ENCODE results near the gene PSD4.

The PSD4 gene

DNA sequence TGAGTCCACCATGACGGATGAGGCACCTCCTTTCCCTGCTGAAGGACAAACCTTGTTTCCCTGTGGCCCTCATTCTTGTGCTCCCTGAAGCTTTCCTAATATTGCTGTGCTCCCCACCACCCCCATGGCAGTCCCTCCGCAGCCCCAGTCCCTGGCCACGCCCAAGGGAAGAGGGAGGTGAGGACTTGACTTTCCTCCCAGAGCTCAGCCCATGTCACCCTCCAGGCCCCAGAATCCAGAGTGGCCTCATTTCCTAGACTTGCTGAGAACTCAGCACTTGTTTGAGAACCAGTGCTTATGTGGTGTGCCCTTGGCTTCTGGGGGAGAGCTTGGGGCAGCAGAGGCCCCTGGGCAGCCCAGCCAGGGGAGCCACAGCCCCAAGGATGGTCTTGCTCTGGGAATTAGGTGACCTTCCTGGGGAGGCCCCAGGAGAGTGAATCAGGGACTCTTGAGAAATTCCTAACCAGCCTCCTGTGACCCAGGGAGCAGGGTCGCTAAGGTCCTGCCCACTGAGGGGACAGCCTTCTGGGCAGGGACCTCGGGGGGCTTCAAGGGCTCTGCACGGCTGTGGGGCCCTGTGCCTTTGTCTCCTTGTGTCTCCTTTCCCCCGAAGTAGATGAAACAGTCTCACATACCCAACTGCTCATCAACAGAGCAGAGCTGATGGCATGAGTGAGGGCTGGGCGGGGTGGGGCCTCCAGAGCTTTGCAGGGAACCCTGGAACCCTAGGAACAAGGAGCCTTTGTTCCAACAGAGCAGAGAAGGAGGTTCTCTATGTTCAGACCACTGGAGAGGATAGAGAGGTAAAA, 27.9 kb downstream of the PSD4 start:
- H3K27ac ChIP-seq (ENCODE audit: low read depth, low read length, severe bottlenecking) = no peak overlapping the region
- no peaks in the 10 kb centered on the region for H3K36me3 ChIP-seq (ENCODE audit: control insufficient read depth, insufficient read depth, low read length)
- H3K4me3 ChIP-seq (ENCODE audit: extremely low read depth, insufficient read depth, low read length, poor library complexity, severe bottlenecking) = no peak overlapping the region
- H3K4me1 ChIP-seq (ENCODE audit: control insufficient read depth, insufficient read depth, low read length, poor library complexity, severe bottlenecking) = no peaks in the 10 kb centered on the region
- H3K9me3 ChIP-seq (ENCODE audit: control insufficient read depth, low read length) = no peaks in the 10 kb centered on the region
- WGBS, 2 experiments (ENCODE audit: insufficient coverage in 2 of 2) = 92 to 93% methylated on average over 5 to 7 of the region's 8 CpGs

DNA sequence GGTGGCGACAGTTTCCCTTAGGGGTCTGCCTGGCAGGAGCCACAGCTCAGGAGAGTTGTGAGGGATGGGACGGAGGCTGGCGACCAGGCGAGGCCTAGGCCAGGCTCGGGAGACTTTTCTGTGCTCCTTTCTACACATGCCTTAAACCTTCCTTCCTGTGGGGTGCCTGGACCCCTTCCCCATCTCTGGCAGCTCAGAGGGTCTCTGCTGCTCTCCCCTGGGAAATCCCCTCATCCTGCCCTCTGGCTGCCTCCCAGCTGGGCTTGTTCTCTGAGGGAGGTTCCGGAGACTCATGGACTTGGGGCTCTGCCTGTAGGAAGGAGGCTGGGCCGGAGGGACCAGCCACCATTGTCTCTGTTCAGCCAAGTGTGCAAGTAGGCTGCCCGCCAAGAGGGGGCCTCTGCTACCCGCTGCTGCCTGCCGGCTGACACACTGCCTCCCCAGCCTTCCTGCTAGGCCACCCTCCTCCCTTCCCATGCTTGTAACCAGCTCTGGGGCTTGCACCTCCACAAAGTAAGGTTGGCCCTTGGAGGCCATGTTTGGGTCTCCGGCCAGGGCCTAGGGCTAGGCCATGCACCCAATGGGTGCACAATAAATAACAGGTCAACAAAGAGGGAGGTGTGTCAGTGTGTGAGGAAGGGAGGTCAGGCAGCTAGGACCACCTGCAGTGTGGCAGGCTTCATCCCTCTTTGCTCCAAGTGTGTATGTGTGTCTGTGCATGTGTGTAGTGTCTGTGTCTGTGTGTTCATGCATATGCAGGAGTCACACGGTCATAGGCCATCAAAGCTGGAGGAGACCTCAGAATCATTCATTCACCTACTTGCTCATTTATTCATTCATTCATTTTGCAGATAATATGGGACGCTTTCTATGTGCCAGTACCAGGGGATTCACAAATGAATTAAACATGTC, 28.8 kb downstream of the PSD4 start:
- Histone ChIP-seq H3K4me1 (ENCODE audit: control insufficient read depth, insufficient read depth, low read length, poor library complexity, severe bottlenecking) (no peaks in the 10 kb centered on the region), H3K9me3 (ENCODE audit: control insufficient read depth, low read length) (no peaks in the 10 kb centered on the region), H3K36me3 (ENCODE audit: control insufficient read depth, insufficient read depth, low read length) (no peaks in the 10 kb centered on the region), H3K27ac (ENCODE audit: low read depth, low read length, severe bottlenecking) (no peak overlapping the region), H3K4me3 (ENCODE audit: extremely low read depth, insufficient read depth, low read length, poor library complexity, severe bottlenecking) (no peak overlapping the region)
- 81 to 90% methylated on average over 9 to 13 of the region's 13 CpGs for WGBS, 2 experiments (ENCODE audit: insufficient coverage in 2 of 2)

DNA sequence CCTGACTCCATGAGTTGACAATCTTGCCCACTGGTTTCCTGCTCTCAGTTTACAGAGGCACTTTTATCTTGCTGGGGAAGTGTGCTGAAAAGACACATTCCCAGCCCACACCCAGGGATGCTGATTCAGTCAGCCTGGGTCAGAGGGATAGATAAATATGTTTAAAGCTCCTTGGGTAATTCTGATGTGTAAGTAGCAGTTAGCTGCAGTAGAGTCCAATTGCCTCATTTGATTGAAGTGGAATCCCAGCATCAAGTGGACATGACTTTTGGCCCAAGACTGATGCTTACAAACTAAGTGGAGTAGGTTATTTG, 29.4 kb downstream of the PSD4 start:
- Histone ChIP-seq H3K4me3 (ENCODE audit: extremely low read depth, insufficient read depth, low read length, poor library complexity, severe bottlenecking) (no peak overlapping the region), H3K27ac (ENCODE audit: low read depth, low read length, severe bottlenecking) (no peak overlapping the region), H3K4me1 (ENCODE audit: control insufficient read depth, insufficient read depth, low read length, poor library complexity, severe bottlenecking) (no peaks in the 10 kb centered on the region)

DNA sequence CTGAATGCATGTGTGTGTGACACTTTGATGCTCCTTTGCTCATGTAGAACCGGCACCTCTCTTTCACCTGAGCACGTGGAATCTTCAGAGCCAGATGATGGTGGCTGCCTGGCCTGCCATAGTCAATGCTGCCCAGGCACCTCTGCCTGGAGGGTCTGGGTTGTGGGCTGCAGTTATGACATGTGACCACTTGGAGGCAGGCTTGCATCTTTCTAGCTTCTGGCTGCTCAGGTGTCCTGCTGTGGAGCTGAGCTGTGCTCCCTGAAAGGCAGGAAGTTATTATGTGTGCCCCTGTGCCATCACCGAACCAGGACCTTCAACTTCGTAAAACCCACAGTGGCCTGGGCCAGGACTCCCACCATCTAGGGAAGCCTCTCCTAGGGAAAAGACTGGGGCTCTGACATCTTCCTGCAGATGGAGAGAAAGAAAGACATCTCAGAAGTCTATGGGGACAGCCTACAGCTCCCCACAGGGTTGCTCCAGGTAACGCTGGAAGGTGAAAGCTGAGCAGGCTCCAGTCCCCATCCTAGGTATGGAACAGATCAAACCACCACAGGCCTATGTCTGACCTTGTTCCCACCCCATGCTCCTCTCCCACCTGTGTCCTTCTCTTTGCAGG, 30.2 kb downstream of the PSD4 start:
- no peak overlapping the region for H3K27ac ChIP-seq (ENCODE audit: low read depth, low read length, severe bottlenecking)
- no peaks in the 10 kb centered on the region for H3K9me3 ChIP-seq (ENCODE audit: control insufficient read depth, low read length)
- H3K36me3 ChIP-seq (ENCODE audit: control insufficient read depth, insufficient read depth, low read length) = no peaks in the 10 kb centered on the region
- 19 to 26% methylated on average over 2 to 5 of the region's 5 CpGs for WGBS, 2 experiments (ENCODE audit: insufficient coverage in 2 of 2)
- no peaks in the 10 kb centered on the region for H3K4me1 ChIP-seq (ENCODE audit: control insufficient read depth, insufficient read depth, low read length, poor library complexity, severe bottlenecking)
- H3K4me3 ChIP-seq (ENCODE audit: extremely low read depth, insufficient read depth, low read length, poor library complexity, severe bottlenecking) = no peak overlapping the region

More for the DNA sequence above, 29.4 kb downstream of the PSD4 start:
- H3K9me3 ChIP-seq (ENCODE audit: control insufficient read depth, low read length) = no peaks in the 10 kb centered on the region
- H3K36me3 ChIP-seq (ENCODE audit: control insufficient read depth, insufficient read depth, low read length) = no peaks in the 10 kb centered on the region

DNA sequence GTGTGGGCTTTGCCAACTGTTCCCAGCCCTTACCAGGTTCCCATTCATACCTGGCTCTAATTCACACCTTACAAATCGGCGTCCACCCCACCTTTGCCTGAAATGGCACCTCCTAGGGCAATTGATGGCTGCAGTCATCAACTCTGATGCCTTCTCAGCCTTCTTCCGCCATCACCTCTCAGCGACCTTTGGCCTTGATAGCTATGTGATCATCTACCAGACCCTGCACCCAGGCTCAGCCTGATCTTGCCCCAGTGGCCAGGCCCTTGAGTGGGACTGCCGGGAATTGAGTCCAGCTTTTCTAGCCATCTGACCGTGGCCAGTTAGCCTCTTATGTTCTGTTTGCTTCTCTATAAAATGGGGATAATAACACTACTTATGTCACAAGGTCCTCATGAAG, 32.5 kb downstream of the PSD4 start:
- whole genome bisulfite sequencing, 2 experiments (ENCODE audit: insufficient coverage in 2 of 2) = 80 to 89% methylated on average over 4 of the region's 6 CpGs
- no peak overlapping the region for H3K4me3 ChIP-seq (ENCODE audit: extremely low read depth, insufficient read depth, low read length, poor library complexity, severe bottlenecking)

DNA sequence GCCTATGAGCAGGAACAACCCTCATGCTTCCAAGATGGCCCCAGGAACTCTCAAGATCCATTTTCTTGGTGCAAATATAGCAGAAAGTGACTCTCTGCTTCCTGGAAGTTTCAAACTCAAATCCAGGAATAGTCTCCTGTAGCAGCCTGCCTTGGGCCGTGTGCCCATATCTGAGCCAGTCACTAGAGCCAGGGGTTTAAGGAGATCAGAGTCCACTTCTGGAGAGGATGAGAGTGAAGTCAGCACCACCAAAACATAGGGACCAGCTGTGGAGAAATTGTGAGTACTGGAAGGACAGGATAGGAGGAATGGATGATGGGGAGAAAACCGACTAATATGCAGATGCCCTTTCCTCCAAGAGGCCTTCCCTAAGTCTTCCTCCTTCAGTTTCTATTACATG, 33.2 kb downstream of the PSD4 start:
- Histone ChIP-seq H3K36me3 (ENCODE audit: control insufficient read depth, insufficient read depth, low read length) (no peaks in the 10 kb centered on the region), H3K9me3 (ENCODE audit: control insufficient read depth, low read length) (no peaks in the 10 kb centered on the region), H3K27ac (ENCODE audit: low read depth, low read length, severe bottlenecking) (no peak overlapping the region), H3K4me1 (ENCODE audit: control insufficient read depth, insufficient read depth, low read length, poor library complexity, severe bottlenecking) (peaks cover 20% of the 10 kb centered on the region), H3K4me3 (ENCODE audit: extremely low read depth, insufficient read depth, low read length, poor library complexity, severe bottlenecking) (no peak overlapping the region)
- WGBS, 2 experiments (ENCODE audit: insufficient coverage in 2 of 2) = 89 to 100% methylated on average over 1 of the region's 2 CpGs

More for the DNA sequence above, 32.5 kb downstream of the PSD4 start:
- H3K27ac ChIP-seq (ENCODE audit: low read depth, low read length, severe bottlenecking) = no peak overlapping the region
- no peaks in the 10 kb centered on the region for H3K9me3 ChIP-seq (ENCODE audit: control insufficient read depth, low read length)
- H3K4me1 ChIP-seq (ENCODE audit: control insufficient read depth, insufficient read depth, low read length, poor library complexity, severe bottlenecking) = peaks cover 12% of the 10 kb centered on the region
- no peaks in the 10 kb centered on the region for H3K36me3 ChIP-seq (ENCODE audit: control insufficient read depth, insufficient read depth, low read length)

DNA sequence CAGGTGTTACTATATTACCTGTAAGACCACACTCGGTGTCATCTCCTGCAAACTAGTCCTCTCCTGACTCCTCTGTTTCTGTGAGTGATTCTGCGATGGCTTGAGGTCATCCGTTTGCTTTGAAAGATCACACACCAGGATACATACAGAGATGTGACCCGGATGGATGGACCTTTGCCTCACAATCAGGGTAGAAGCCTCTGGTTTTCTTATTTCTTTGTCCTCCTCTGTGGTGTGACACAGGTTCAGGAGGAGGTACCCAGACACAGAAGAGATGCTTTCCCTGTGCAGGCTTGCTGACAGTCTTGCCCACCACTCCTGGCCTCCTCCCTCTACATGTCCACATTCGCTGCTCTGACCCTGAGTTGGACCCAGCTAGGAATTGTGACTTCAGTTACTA, 34.6 kb downstream of the PSD4 start:
- WGBS, 2 experiments (ENCODE audit: insufficient coverage in 2 of 2) = 91 to 93% methylated on average over 5 of the region's 5 CpGs
- Histone ChIP-seq H3K4me1 (ENCODE audit: control insufficient read depth, insufficient read depth, low read length, poor library complexity, severe bottlenecking) (peaks cover 28% of the 10 kb centered on the region), H3K4me3 (ENCODE audit: extremely low read depth, insufficient read depth, low read length, poor library complexity, severe bottlenecking) (no peak overlapping the region), H3K36me3 (ENCODE audit: control insufficient read depth, insufficient read depth, low read length) (no peaks in the 10 kb centered on the region), H3K9me3 (ENCODE audit: control insufficient read depth, low read length) (no peaks in the 10 kb centered on the region), H3K27ac (ENCODE audit: low read depth, low read length, severe bottlenecking) (no peak overlapping the region)

DNA sequence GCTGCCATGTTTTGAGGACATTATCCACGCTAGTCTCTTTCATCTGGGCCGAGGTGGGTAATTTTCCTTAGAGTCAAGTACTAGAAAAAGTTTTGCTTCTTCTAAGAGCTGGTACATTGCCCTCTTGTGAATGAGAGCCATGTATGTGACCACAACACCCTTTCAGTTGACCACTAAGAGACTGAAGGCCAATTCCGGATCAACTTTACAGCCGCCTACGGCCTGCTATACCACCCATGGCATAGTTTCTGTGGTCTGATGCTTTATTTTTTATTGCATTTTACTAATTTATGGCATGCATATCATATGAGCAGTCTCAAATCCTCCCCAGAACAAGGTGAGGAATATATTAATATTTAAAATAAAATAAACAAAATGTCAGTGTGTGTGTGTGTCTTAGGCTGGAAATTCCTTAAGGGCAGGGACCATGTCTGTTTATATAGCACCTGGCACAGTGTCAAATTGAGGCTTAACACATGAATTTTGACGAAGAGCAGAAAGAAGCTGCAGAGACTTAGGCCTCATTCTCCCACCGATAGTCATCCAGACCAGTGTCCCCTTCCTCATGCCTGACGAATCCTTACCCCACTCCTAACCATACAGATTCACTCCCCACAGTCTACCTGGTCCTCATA, 35.4 kb downstream of the PSD4 start:
- Histone ChIP-seq H3K27ac (ENCODE audit: low read depth, low read length, severe bottlenecking) (no peak overlapping the region), H3K4me1 (ENCODE audit: control insufficient read depth, insufficient read depth, low read length, poor library complexity, severe bottlenecking) (peaks cover 28% of the 10 kb centered on the region)
- whole genome bisulfite sequencing, 2 experiments (ENCODE audit: insufficient coverage in 2 of 2) = 65 to 77% methylated on average over 5 to 7 of the region's 8 CpGs

DNA sequence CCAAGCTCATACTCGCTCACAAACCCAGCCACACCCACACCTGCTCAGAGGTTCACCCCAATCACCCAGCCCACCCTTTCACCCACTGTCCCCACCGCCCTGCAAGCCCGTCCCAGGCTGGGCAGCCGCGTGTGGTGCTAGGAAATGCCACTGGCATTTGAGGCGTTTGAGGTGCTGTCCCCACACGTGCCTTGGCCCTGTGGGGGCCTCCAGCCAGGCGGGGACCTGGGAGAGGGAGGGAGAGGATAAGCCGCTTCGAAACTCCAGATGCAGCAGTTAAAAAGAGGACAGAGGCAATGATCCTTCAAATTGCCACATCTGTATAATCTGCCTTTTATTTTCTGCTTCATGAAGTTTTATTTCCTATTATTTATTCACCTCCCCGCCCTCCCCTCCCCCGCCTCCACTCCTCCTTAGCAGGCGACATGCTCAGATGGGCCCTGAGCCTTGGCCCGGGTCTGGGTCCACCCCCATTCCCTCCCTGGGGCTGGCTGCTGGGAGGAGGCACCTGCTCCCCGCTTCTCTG, 35.9 kb downstream of the PSD4 start:
- no peaks in the 10 kb centered on the region for H3K9me3 ChIP-seq (ENCODE audit: control insufficient read depth, low read length)
- H3K4me1 ChIP-seq (ENCODE audit: control insufficient read depth, insufficient read depth, low read length, poor library complexity, severe bottlenecking) = peaks cover 28% of the 10 kb centered on the region
- H3K4me3 ChIP-seq (ENCODE audit: extremely low read depth, insufficient read depth, low read length, poor library complexity, severe bottlenecking) = no peak overlapping the region
- no peak overlapping the region for H3K27ac ChIP-seq (ENCODE audit: low read depth, low read length, severe bottlenecking)
- 90 to 91% methylated on average over 7 to 12 of the region's 15 CpGs for WGBS, 2 experiments (ENCODE audit: insufficient coverage in 2 of 2)
- no peaks in the 10 kb centered on the region for H3K36me3 ChIP-seq (ENCODE audit: control insufficient read depth, insufficient read depth, low read length)

More for the DNA sequence above, 35.4 kb downstream of the PSD4 start:
- Histone ChIP-seq H3K36me3 (ENCODE audit: control insufficient read depth, insufficient read depth, low read length) (no peaks in the 10 kb centered on the region), H3K9me3 (ENCODE audit: control insufficient read depth, low read length) (no peaks in the 10 kb centered on the region), H3K4me3 (ENCODE audit: extremely low read depth, insufficient read depth, low read length, poor library complexity, severe bottlenecking) (no peak overlapping the region)

Data from mesodermal cell (in vitro differentiated cells).